Dendritic cell treated with granulocyte-macrophage colony-stimulating factor and Interleukin-4, amounts not matched to agents 40 ng/mL and 50 ng/mL, for 4 days (primary cell): Measurements from ENCODE around the gene DDOST.

Experiments used
- H3K27ac Mint-ChIP-seq: one replicate; pipeline ENCODE4 v1.8.0; 2022; ENCODE audit warnings: mild to moderate bottlenecking, mixed read lengths
- H3K27me3 Mint-ChIP-seq: one replicate; pipeline ENCODE4 v1.8.0; 2022; ENCODE audit warnings: mild to moderate bottlenecking, mixed read lengths
- H3K36me3 Mint-ChIP-seq: one replicate; pipeline ENCODE4 v1.8.0; 2022; ENCODE audit warnings: low read depth, mixed read lengths
- H3K4me1 Mint-ChIP-seq: one replicate; pipeline ENCODE4 v1.8.0; 2022; ENCODE audit warnings: low read depth, mixed read lengths
- H3K4me3 Mint-ChIP-seq: one replicate; pipeline ENCODE4 v1.8.0; 2022; ENCODE audit warnings: mild to moderate bottlenecking, moderate library complexity, mixed read lengths
- H3K9me3 Mint-ChIP-seq: one replicate; pipeline ENCODE4 v1.8.0; 2022; ENCODE audit warnings: mixed read lengths
- intact Hi-C: fragments of 100-400 bp; cut with micrococcal nuclease; formaldehyde crosslinking; loops from one replicate; pipeline ENCODE4 v1.15.0; 2022

The DDOST gene

GRCh38 chr1:20660847-20661206 lies 342 bp downstream of the DDOST start:
- H3K27me3 Mint-ChIP-seq: no peaks in the 10 kb centered on the region
- no peaks in the 10 kb centered on the region for H3K9me3 Mint-ChIP-seq
- intact Hi-C loops: no loop called here
- peak overlapping the region; percentile 90 for H3K4me3 Mint-ChIP-seq
- peaks cover 57% of the 10 kb centered on the region for H3K36me3 Mint-ChIP-seq
- peaks cover 36% of the 10 kb centered on the region for H3K4me1 Mint-ChIP-seq
- peak overlapping the region; percentile 96 for H3K27ac Mint-ChIP-seq

GRCh38 chr1:20660363-20660762 lies 806 bp downstream of the DDOST start:
- H3K4me3 Mint-ChIP-seq: peak overlapping the region; percentile 90
- H3K27me3 Mint-ChIP-seq: no peaks in the 10 kb centered on the region
- peak overlapping the region; percentile 96 for H3K27ac Mint-ChIP-seq
- intact Hi-C loops: no loop called here
- peaks cover 36% of the 10 kb centered on the region for H3K4me1 Mint-ChIP-seq
- H3K36me3 Mint-ChIP-seq: peaks cover 62% of the 10 kb centered on the region
- H3K9me3 Mint-ChIP-seq: no peaks in the 10 kb centered on the region

DNA sequence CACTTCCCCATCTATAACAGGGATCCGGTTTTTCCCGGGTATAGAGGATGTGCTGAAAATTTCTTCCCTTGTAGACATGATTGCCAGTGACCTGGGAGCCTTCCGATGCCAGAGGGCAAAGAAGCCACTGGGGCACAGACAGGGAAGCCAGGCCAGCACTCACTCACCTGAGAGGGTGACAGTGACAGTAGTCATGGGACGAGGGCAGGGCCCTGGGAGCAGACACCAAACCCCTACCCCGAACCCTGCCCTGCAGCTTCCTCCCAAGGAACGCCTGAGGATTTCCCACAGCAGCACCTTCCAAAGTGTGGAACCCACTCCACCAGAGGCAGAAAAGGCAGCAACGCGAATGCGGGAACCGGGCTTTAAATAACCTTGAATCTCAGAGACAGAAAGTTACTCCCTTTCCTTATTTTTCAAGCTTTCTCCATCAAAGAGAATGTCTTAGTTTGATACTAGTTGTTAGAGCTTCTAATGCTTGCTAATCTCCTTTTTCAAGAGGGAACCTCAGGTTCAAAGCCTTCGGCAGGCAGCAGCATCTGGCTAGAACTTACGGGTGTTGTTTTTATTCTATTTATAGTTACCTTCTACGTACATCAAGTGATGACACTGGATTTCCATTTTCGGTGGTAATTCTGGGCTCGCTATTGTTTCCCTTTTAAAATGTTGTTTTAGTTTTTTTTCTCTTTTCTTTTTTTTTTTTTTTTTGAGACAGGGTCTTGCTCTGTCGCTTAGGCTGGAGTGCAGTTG lies 2.8 kb downstream of the DDOST start:
- no peak overlapping the region for H3K27ac Mint-ChIP-seq
- intact Hi-C loops: no loop called here

DNA sequence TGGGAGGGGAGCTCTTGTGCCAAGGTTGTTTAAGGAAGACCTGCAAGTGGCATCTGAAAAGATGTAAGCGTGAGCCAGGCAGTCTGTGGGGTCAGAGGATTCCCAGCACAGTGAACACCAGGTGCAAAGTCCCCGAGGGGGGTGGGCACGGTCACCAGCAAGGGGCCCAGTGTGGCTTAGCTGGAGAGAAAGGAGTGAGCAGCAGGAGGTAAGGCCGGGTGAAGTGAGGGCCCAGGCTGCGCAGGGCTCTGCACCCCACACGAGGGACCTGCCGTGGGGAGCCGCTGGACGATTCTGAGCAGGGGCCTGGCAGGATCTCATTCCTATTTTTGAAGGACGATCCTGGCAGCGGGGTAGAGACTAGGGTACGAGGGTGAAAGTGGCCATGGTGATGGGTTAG lies 4.1 kb downstream of the DDOST start:
- Mint-ChIP-seq H3K27ac (no peak overlapping the region), H3K4me1 (peaks cover 27% of the 10 kb centered on the region), H3K4me3 (no peak overlapping the region), H3K9me3 (no peaks in the 10 kb centered on the region), H3K27me3 (no peaks in the 10 kb centered on the region), H3K36me3 (peaks cover 95% of the 10 kb centered on the region)
- intact Hi-C loops: no loop called here

More for the DNA sequence above, 2.8 kb downstream of the DDOST start:
- H3K4me1 Mint-ChIP-seq: peaks cover 36% of the 10 kb centered on the region
- no peaks in the 10 kb centered on the region for H3K27me3 Mint-ChIP-seq
- peaks cover 82% of the 10 kb centered on the region for H3K36me3 Mint-ChIP-seq
- no peak overlapping the region for H3K4me3 Mint-ChIP-seq
- no peaks in the 10 kb centered on the region for H3K9me3 Mint-ChIP-seq

- Mint-ChIP-seq H3K9me3 (no peaks in the 10 kb centered on the region), H3K27me3 (no peaks in the 10 kb centered on the region), H3K27ac (no peak overlapping the region), H3K4me3 (no peak overlapping the region), H3K36me3 (peaks cover 100% of the 10 kb centered on the region), H3K4me1 (peaks cover 10% of the 10 kb centered on the region)
- intact Hi-C loops: no loop called here
These were observed 7.0 kb downstream of the DDOST start for GRCh38 chr1:20654104-20654690.

DNA sequence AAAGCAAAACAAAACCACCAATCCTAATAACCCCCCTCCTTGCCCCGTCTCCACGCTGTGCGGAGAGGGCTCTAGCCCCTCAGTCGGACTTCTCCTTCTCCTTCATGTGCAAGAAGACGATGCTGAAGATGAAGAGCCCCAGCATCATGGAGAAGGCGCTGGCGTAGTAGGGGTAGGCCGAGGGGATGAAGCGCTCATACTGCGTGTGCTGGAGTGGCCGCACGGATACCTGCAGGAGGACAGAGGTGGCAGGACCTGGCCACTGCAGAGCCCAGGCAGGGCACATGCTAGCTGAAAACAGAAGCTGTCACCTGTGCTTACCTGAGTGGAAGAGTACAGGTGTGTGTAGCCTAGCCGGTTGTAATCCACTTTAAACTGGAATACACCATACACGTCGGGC lies 8.9 kb downstream of the DDOST start:
- Mint-ChIP-seq H3K9me3 (no peaks in the 10 kb centered on the region), H3K27me3 (no peaks in the 10 kb centered on the region), H3K36me3 (peaks cover 100% of the 10 kb centered on the region), H3K4me3 (no peak overlapping the region), H3K4me1 (peaks cover 6% of the 10 kb centered on the region), H3K27ac (no peak overlapping the region)
- intact Hi-C loops: no loop called here

DNA sequence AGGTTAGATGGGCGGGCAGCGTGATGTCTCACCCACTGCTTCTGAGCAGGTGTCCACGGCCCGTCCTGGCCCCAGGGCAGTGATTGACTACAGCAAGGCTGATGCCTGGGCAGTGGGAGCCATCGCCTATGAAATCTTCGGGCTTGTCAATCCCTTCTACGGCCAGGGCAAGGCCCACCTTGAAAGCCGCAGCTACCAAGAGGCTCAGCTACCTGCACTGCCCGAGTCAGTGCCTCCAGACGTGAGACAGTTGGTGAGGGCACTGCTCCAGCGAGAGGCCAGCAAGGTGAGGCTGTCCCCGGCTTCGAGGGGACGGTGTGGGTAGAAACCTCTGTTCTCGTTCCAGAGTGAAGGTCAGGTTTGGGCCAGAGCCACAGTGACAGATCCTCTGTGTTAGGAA lies 12.2 kb downstream of the DDOST start:
- intact Hi-C loops: no loop called here
- Mint-ChIP-seq H3K36me3 (peaks cover 93% of the 10 kb centered on the region), H3K27ac (no peak overlapping the region), H3K4me3 (no peak overlapping the region), H3K9me3 (no peaks in the 10 kb centered on the region), H3K27me3 (no peaks in the 10 kb centered on the region), H3K4me1 (peaks cover 6% of the 10 kb centered on the region)

GRCh38 chr1:20648438-20648837 lies 12.7 kb downstream of the DDOST start:
- peaks cover 90% of the 10 kb centered on the region for H3K36me3 Mint-ChIP-seq
- no peaks in the 10 kb centered on the region for H3K9me3 Mint-ChIP-seq
- H3K4me1 Mint-ChIP-seq: peaks cover 6% of the 10 kb centered on the region
- H3K27ac Mint-ChIP-seq: no peak overlapping the region
- no peaks in the 10 kb centered on the region for H3K27me3 Mint-ChIP-seq
- no peak overlapping the region for H3K4me3 Mint-ChIP-seq
- intact Hi-C loops: no loop called here

DNA sequence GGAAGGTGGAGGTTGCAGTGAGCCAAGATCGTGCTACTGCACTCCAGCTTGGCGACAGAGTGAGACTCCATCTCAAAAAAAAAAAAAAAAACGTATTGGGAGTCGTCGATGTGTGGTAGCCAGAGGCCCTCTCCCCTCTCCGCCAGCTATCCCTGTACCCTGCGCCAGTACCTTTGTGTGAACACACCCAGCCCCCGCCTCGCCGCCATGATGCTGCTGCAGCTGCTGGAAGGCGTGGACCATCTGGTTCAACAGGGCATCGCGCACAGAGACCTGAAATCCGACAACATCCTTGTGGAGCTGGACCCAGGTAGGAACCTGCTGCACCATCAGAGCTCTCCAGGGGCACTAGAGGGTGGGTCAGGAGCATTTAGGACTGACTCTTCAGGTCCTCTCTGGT lies 15.8 kb downstream of the DDOST start:
- Mint-ChIP-seq H3K9me3 (no peaks in the 10 kb centered on the region), H3K27me3 (no peaks in the 10 kb centered on the region), H3K27ac (no peak overlapping the region), H3K4me3 (no peak overlapping the region), H3K4me1 (peaks cover 7% of the 10 kb centered on the region), H3K36me3 (peaks cover 88% of the 10 kb centered on the region)
- intact Hi-C loops: no loop called here

GRCh38 chr1:20644416-20644815 lies 16.8 kb downstream of the DDOST start:
- intact Hi-C loops: no loop called here

DNA sequence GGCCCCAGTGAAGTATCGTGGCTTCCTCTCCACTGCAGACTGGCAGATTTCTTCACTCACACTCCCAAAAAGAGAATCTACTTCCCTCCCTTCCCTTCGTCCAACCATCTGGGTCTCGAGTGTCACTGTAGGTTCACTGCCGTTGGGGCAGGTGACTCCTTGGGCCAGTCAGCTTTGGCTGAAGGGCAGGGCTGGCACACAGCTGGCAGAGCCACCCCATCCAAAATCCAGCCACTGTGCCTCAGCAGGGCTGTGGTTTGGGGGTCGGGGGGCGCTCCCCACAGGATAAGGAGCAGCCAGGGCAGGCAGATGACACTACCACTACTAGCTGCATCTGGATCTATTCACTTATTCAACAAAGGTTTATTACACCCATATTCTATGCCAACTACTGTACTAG lies 18.1 kb downstream of the DDOST start:
- Mint-ChIP-seq H3K9me3 (no peaks in the 10 kb centered on the region), H3K27ac (no peak overlapping the region), H3K36me3 (peaks cover 88% of the 10 kb centered on the region), H3K4me3 (no peak overlapping the region), H3K4me1 (peaks cover 11% of the 10 kb centered on the region), H3K27me3 (no peaks in the 10 kb centered on the region)
- intact Hi-C loops: no loop called here

More at GRCh38 chr1:20644416-20644815, 16.8 kb downstream of the DDOST start:
- Mint-ChIP-seq H3K4me1 (peaks cover 11% of the 10 kb centered on the region), H3K36me3 (peaks cover 88% of the 10 kb centered on the region), H3K27me3 (no peaks in the 10 kb centered on the region), H3K9me3 (no peaks in the 10 kb centered on the region), H3K27ac (no peak overlapping the region), H3K4me3 (no peak overlapping the region)

DNA sequence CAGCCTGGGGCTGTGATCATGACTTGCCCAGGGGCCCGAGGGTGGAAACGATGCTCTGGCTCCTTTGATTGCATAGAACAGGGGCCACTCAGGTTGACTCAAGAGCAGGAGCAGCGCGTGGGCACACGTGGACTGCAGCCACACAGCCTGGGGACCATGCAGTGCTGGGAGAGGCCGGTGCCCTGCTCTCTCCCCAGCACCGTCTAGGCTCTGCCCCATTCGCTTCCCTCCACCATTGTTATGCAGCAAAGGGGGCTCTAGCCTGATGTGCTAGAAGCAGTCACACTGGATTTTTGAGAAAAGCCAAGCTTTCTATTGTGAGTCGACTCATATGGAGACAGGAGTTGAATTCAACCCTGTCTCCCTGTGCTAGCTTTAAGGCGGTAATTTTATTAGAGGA lies 19.2 kb downstream of the DDOST start:
- Mint-ChIP-seq H3K27me3 (no peaks in the 10 kb centered on the region), H3K9me3 (no peaks in the 10 kb centered on the region), H3K4me3 (no peak overlapping the region), H3K36me3 (peaks cover 87% of the 10 kb centered on the region), H3K27ac (no peak overlapping the region), H3K4me1 (peaks cover 11% of the 10 kb centered on the region)
- intact Hi-C loops: no loop called here

GRCh38 chr1:20640183-20640597 lies 21.0 kb downstream of the DDOST start:
- Mint-ChIP-seq H3K27me3 (no peaks in the 10 kb centered on the region), H3K36me3 (peaks cover 84% of the 10 kb centered on the region), H3K4me3 (no peak overlapping the region), H3K9me3 (no peaks in the 10 kb centered on the region), H3K27ac (no peak overlapping the region), H3K4me1 (peaks cover 11% of the 10 kb centered on the region)
- intact Hi-C loops: loop anchor here (1.0 kb wide), 2 partner anchors 65 to 118 kb away; no protein-coding TSS in a partner anchor

- intact Hi-C loops: no loop called here
- Mint-ChIP-seq H3K4me3 (no peak overlapping the region), H3K27me3 (no peaks in the 10 kb centered on the region), H3K9me3 (no peaks in the 10 kb centered on the region), H3K27ac (no peak overlapping the region), H3K36me3 (peaks cover 56% of the 10 kb centered on the region), H3K4me1 (peaks cover 13% of the 10 kb centered on the region)
These were observed 24.3 kb downstream of the DDOST start for GRCh38 chr1:20636785-20637347.
